Fibroblast of lung (primary cell): ENCODE results near the gene ARHGEF12. TPM values are rescaled to one million over a fixed set of nuclear protein-coding genes. Genes with fewer than 3 reads are reported as not detected.

ENCODE experiments used
- DNase-seq, 2 donors: peaks; one replicate each; pipeline versions ENCODE4 v3.0.0 to v3.0.0-alpha.2; 2010; ENCODE audit warnings: low read depth in 2 of 2
- H2AFZ ChIP-seq: 2 replicates; pipeline ENCODE4 v1.5.1; 2012; ENCODE audit warnings: low read length, control low read depth, inconsistent platforms
- H3K27ac ChIP-seq: 2 replicates; pipeline ENCODE4 v1.5.1; 2011; ENCODE audit warnings: low read length, control low read depth; ENCODE audit not compliant: insufficient read depth
- H3K27me3 ChIP-seq: 2 replicates; pipeline ENCODE4 v1.5.1; 2011; ENCODE audit warnings: mild to moderate bottlenecking, low read length; ENCODE audit not compliant: control insufficient read depth, insufficient read depth
- H3K36me3 ChIP-seq: 2 replicates; pipeline ENCODE4 v1.5.1; 2011; ENCODE audit warnings: low read length; ENCODE audit not compliant: control insufficient read depth, insufficient read depth
- H3K4me1 ChIP-seq: 2 replicates; pipeline ENCODE4 v1.5.1; 2011; ENCODE audit warnings: low read length; ENCODE audit not compliant: control insufficient read depth, insufficient read depth; ENCODE audit errors: extremely low read depth
- H3K4me2 ChIP-seq: 2 replicates; pipeline ENCODE4 v1.5.1; 2011; ENCODE audit warnings: low read length, control low read depth; ENCODE audit not compliant: insufficient read depth; ENCODE audit errors: extremely low read depth
- H3K4me3 ChIP-seq, 4 experiments: fragments of 200-600 bp in 1 of 4; sonication (generic) in 1 of 4; replicated peaks in 1 of 4; 2 replicates each; pipeline ENCODE4 v1.5.1; 2011 to 2016; ENCODE audit warnings: low read length in 4 of 4, low read depth in 3 of 4, mild to moderate bottlenecking in 3 of 4, control low read depth in 2 of 4, inconsistent platforms in 1 of 4, mixed read lengths in 1 of 4; ENCODE audit not compliant: insufficient read depth in 1 of 4; ENCODE audit errors: control extremely low read depth in 1 of 4
- H3K79me2 ChIP-seq: 2 replicates; pipeline ENCODE4 v1.5.1; 2012; ENCODE audit warnings: mild to moderate bottlenecking, low read length, inconsistent platforms; ENCODE audit not compliant: control insufficient read depth, insufficient read depth
- H3K9ac ChIP-seq: 2 replicates; pipeline ENCODE4 v1.5.1; 2011; ENCODE audit warnings: mild to moderate bottlenecking, low read length, control low read depth; ENCODE audit not compliant: insufficient read depth
- H3K9me3 ChIP-seq: 2 replicates; pipeline ENCODE4 v1.5.1; 2012; ENCODE audit warnings: low read depth, low read length; ENCODE audit not compliant: control insufficient read depth, insufficient read depth
- H4K20me1 ChIP-seq: 2 replicates; pipeline ENCODE4 v1.5.1; 2011; ENCODE audit warnings: low read length; ENCODE audit not compliant: control insufficient read depth, insufficient read depth; ENCODE audit errors: extremely low read depth
- CTCF ChIP-seq, 2 donors: IDR thresholded peaks in 1 of 2; conservative IDR thresholded peaks in 1 of 2; 1 replicate in 1 of 2; 2 replicates in 1 of 2; pipeline ENCODE4 v1.5.1; 2011 to 2012; ENCODE audit warnings: low read length in 2 of 2, control low read depth in 1 of 2, inconsistent platforms in 1 of 2, low read depth in 1 of 2, mild to moderate bottlenecking in 1 of 2
- EZH2 ChIP-seq: IDR thresholded peaks from 2 replicates; pipeline ENCODE4 v1.5.1; 2012; ENCODE audit warnings: low read length, control low read depth, mild to moderate bottlenecking; ENCODE audit errors: missing control alignments
- polyA plus RNA-seq, 2 donors: library from polyadenylated mRNA; depleted of rRNA in 1 of 2; stranded (reverse) in 1 of 2; unstranded in 1 of 2; fragments of >200 nt; gene quantifications; 2 replicates each; pipeline ENCODE4 v1.2.1, GENCODE V29; 2011 to 2012; ENCODE audit warnings: missing spikeins in 1 of 2
- total RNA-seq: library from RNA; depleted of rRNA; stranded (reverse); fragments of >200 nt; gene quantifications from 2 replicates; pipeline ENCODE4 v1.2.1, GENCODE V29; 2014

Gene ARHGEF12
- total and polyA plus RNA-seq, 2 donors (not counting 1 experiment from before 2014, with no cell fraction given) = 63.1 to 141 TPM

- peaks cover 2% of the 10 kb centered on the region for H4K20me1 ChIP-seq
- H3K79me2 ChIP-seq = no peaks in the 10 kb centered on the region
- no peak overlapping the region for H3K4me3 ChIP-seq
- H3K36me3 ChIP-seq = peaks cover 10% of the 10 kb centered on the region
- no peak for TF ChIP-seq EZH2
- TF ChIP-seq CTCF (conservative IDR thresholded peaks at IDR 0.05 in 1 of 2, IDR thresholded peaks at IDR 0.05 in 1 of 2; ENCODE audit: low read depth in 1 of 2, low read length in 2 of 2) = no peak
- no peaks in the 10 kb centered on the region for H3K27me3 ChIP-seq
- no peak overlapping the region for H3K9ac ChIP-seq
- H3K9me3 ChIP-seq = no peaks in the 10 kb centered on the region
- DNase-seq = no peak
- H3K27ac ChIP-seq = no peak overlapping the region
- H3K4me2 ChIP-seq = no peak overlapping the region
- H3K4me1 ChIP-seq = no peaks in the 10 kb centered on the region
- no peak overlapping the region for H2AFZ ChIP-seq
These were observed 105.8 kb downstream of the ARHGEF12 start for GRCh38 chr11:120442031-120442430.

- H3K4me1 ChIP-seq = no peaks in the 10 kb centered on the region
- no peak for TF ChIP-seq CTCF (conservative IDR thresholded peaks at IDR 0.05 in 1 of 2, IDR thresholded peaks at IDR 0.05 in 1 of 2; ENCODE audit: low read depth in 1 of 2, low read length in 2 of 2)
- TF ChIP-seq EZH2 = no peak
- no peaks in the 10 kb centered on the region for H4K20me1 ChIP-seq
- no peak overlapping the region for H3K4me2 ChIP-seq
- H2AFZ ChIP-seq = no peak overlapping the region
- no peak overlapping the region for H3K4me3 ChIP-seq
- no peak for DNase-seq
- no peaks in the 10 kb centered on the region for H3K79me2 ChIP-seq
- no peaks in the 10 kb centered on the region for H3K9me3 ChIP-seq
- H3K9ac ChIP-seq = no peak overlapping the region
- peaks cover 23% of the 10 kb centered on the region for H3K36me3 ChIP-seq
- H3K27ac ChIP-seq = no peak overlapping the region
- no peaks in the 10 kb centered on the region for H3K27me3 ChIP-seq
These were observed 110.6 kb downstream of the ARHGEF12 start for GRCh38 chr11:120446802-120447201.

GRCh38 chr11:120448240-120448639, 112.0 kb downstream of the ARHGEF12 start:
- Histone ChIP-seq H3K27ac (no peak overlapping the region), H3K9me3 (no peaks in the 10 kb centered on the region), H4K20me1 (no peaks in the 10 kb centered on the region), H3K4me1 (no peaks in the 10 kb centered on the region), H3K9ac (no peak overlapping the region), H3K4me2 (no peak overlapping the region), H2AFZ (no peak overlapping the region), H3K4me3 (no peak overlapping the region), H3K79me2 (no peaks in the 10 kb centered on the region), H3K36me3 (peaks cover 23% of the 10 kb centered on the region), H3K27me3 (no peaks in the 10 kb centered on the region)
- no peak for DNase-seq
- no peak for TF ChIP-seq EZH2
- TF ChIP-seq CTCF (conservative IDR thresholded peaks at IDR 0.05 in 1 of 2, IDR thresholded peaks at IDR 0.05 in 1 of 2; ENCODE audit: low read depth in 1 of 2, low read length in 2 of 2) = no peak
